Fibroblast of mammary gland (primary cell): ENCODE data around the gene MATCAP1.
A peak's percentile ranks its signal among the peaks of the same experiment; 100 is the strongest.

Experiments used
- DNase-seq: peaks from one replicate; pipeline ENCODE4 v3.0.0-alpha.2; 2010; ENCODE audit warnings: low read depth
- H3K4me3 ChIP-seq: 2 replicates; pipeline ENCODE4 v1.5.1; 2011; ENCODE audit warnings: low read depth, mild to moderate bottlenecking, low read length, moderate library complexity; ENCODE audit not compliant: control insufficient read depth
- CTCF ChIP-seq: conservative IDR thresholded peaks from 2 replicates; pipeline ENCODE4 v1.5.1; 2011; ENCODE audit warnings: low read depth, low read length, inconsistent platforms; ENCODE audit not compliant: control insufficient read depth, insufficient read depth

Gene MATCAP1

GRCh38 chr16:67162506-67163163 is 21.1 kb downstream of the MATCAP1 start:
- TF ChIP-seq CTCF = no peak
- H3K4me3 ChIP-seq = no peak overlapping the region
- DNase-seq = no peak

- H3K4me3 ChIP-seq = peak overlapping the region; percentile 25
- no peak for DNase-seq
- no peak for TF ChIP-seq CTCF
These were observed 22.1 kb downstream of the MATCAP1 start for GRCh38 chr16:67161595-67162058.

- TF ChIP-seq CTCF = no peak
- no peak for DNase-seq
These were observed 24.8 kb downstream of the MATCAP1 start for GRCh38 chr16:67158637-67159600.

GRCh38 chr16:67157892-67158635 is 25.7 kb downstream of the MATCAP1 start:
- DNase-seq = no peak
- TF ChIP-seq CTCF = no peak
- no peak overlapping the region for H3K4me3 ChIP-seq

More at GRCh38 chr16:67158637-67159600, 24.8 kb downstream of the MATCAP1 start:
- H3K4me3 ChIP-seq = peak overlapping the region; percentile 90

- H3K4me3 ChIP-seq = no peak overlapping the region
- DNase-seq = no peak
- TF ChIP-seq CTCF = no peak
These were observed 26.5 kb downstream of the MATCAP1 start for GRCh38 chr16:67157106-67157748.

- TF ChIP-seq CTCF = no peak
- no peak overlapping the region for H3K4me3 ChIP-seq
- no peak for DNase-seq
These were observed 27.5 kb downstream of the MATCAP1 start for GRCh38 chr16:67156143-67156844.
